ENCODE results near the gene PNLIPRP3.

DNA sequence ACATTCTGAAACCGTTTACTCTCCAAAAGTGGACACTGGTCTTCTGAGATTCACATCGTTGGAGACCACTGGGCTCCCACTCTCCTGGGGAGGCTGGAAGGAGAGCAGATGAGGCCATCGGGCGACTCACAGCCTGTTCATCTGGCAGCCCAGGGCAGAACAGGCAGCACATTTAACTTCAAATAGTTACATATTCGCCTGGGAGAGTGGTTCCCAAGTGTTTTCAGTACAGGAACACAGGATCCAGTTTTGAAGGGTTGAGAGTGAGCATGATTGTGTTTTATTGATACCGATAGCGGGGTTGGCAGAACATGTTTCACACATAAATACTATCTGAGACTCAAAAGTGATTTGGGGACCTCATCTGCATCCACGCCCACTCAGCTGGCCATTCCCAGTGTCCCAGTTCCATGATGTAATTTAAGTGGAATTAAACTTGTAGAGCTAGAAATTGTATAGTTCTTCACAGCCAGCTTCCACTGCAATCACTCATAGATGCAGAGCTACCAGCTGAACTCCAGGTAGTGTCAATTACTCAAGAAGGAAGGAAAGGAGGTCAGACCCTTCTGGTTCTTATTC lies 95.2 kb downstream of the PNLIPRP3 start:
- TF ChIP-seq RAD21 (IDR thresholded peaks at IDR 0.05; ENCODE audit: insufficient read depth, low read depth, low read length) (no peak), EP300 (IDR thresholded peaks at IDR 0.05; ENCODE audit: borderline replicate concordance in 1 of 2, control insufficient read depth in 1 of 2, low read depth in 2 of 2, low read length in 2 of 2) (no peak)
